ENCODE measurements around the gene COL4A4.
A peak's percentile ranks its signal among the peaks of the same experiment; 100 is the strongest.

The COL4A4 gene

DNA sequence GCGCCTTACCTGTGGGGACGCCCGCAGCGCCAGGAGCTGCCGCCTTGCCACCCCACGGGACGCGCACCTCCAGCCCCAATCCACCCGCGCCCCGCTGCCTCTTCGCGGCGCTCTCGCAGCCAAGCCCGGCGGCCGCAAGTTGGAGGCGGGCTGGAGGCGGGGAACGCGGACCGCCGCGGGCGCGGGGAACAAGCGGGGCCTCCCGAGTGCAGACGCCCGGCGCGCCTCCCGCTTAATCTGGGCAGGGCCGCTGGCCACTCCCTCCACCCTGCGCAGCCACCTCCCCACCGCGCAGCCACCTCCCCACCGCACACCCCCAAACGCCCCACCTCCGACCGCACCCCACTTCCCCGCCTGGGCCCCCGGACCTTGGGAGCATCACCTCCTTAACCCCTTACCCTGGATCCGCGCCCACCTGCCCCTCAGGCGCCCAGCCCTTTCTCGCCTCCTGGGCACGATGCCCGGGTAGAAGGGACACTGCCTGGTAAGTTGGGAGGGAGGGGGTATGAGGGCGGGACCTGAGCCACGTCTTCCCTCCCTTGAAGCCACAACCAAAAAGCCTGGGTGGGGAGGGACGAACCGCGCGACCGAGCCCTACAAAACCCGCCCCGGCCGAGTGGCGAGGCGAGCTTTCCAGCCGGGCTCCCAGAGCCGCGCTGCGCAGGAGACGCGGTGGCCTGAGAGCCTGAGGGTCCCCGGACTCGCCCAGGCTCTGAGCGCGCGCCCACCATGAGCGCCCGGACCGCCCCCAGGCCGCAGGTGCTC is at the start of gene COL4A4, which contains the start of gene COL4A3 (continued):
- TF ChIP-seq, protein P1, sequence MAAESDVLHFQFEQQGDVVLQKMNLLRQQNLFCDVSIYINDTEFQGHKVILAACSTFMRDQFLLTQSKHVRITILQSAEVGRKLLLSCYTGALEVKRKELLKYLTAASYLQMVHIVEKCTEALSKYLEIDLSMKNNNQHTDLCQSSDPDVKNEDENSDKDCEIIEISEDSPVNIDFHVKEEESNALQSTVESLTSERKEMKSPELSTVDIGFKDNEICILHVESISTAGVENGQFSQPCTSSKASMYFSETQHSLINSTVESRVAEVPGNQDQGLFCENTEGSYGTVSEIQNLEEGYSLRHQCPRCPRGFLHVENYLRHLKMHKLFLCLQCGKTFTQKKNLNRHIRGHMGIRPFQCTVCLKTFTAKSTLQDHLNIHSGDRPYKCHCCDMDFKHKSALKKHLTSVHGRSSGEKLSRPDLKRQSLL (tag by site-specific recombination; IDR thresholded peaks at IDR 0.05), result no peak
- TF ChIP-seq ZNF549 (tag by site-specific recombination; IDR thresholded peaks at IDR 0.05) (no peak), ZNF768 (tag by site-specific recombination; IDR thresholded peaks at IDR 0.05) (no peak), YY1 (tag by site-specific recombination; IDR thresholded peaks at IDR 0.05) (no peak), ZNF707 (tag by site-specific recombination; IDR thresholded peaks at IDR 0.05) (no peak), ZNF19 (tag by site-specific recombination; IDR thresholded peaks at IDR 0.05; ENCODE audit: low read depth) (no peak), ZNF221 (tag by site-specific recombination; IDR thresholded peaks at IDR 0.05; ENCODE audit: borderline replicate concordance) (no peak), ZNF843 (tag by site-specific recombination; IDR thresholded peaks at IDR 0.05) (0 out of 2 replicates have a peak, but pooled peaks have one; percentile 30), ZNF664 (tag by site-specific recombination; IDR thresholded peaks at IDR 0.05) (no peak), ZSCAN16 (tag by site-specific recombination; IDR thresholded peaks at IDR 0.05) (no peak), ZNF747 (tag by site-specific recombination; IDR thresholded peaks at IDR 0.05) (no peak), HOXD13 (CRISPR knock-in tag; IDR thresholded peaks at IDR 0.05; ENCODE audit: borderline replicate concordance) (no peak), KLF8 (tag by site-specific recombination; IDR thresholded peaks at IDR 0.05) (peak; percentile 89; the same call in 1 of the 2 replicates), GFI1B (tag by site-specific recombination; IDR thresholded peaks at IDR 0.05) (no peak), ZIC2 (tag by site-specific recombination; IDR thresholded peaks at IDR 0.05) (no peak), ZNF560 (tag by site-specific recombination; IDR thresholded peaks at IDR 0.05; ENCODE audit: borderline replicate concordance) (no peak), ZBTB17 (tag by site-specific recombination; IDR thresholded peaks at IDR 0.05) (no peak), HOXC10 (CRISPR knock-in tag; IDR thresholded peaks at IDR 0.05) (no peak), ZNF404 (tag by site-specific recombination; IDR thresholded peaks at IDR 0.05) (no peak), ZNF510 (tag by site-specific recombination; IDR thresholded peaks at IDR 0.05; ENCODE audit: insufficient replicate concordance) (no peak)
- TF ChIP-seq, protein P2, sequence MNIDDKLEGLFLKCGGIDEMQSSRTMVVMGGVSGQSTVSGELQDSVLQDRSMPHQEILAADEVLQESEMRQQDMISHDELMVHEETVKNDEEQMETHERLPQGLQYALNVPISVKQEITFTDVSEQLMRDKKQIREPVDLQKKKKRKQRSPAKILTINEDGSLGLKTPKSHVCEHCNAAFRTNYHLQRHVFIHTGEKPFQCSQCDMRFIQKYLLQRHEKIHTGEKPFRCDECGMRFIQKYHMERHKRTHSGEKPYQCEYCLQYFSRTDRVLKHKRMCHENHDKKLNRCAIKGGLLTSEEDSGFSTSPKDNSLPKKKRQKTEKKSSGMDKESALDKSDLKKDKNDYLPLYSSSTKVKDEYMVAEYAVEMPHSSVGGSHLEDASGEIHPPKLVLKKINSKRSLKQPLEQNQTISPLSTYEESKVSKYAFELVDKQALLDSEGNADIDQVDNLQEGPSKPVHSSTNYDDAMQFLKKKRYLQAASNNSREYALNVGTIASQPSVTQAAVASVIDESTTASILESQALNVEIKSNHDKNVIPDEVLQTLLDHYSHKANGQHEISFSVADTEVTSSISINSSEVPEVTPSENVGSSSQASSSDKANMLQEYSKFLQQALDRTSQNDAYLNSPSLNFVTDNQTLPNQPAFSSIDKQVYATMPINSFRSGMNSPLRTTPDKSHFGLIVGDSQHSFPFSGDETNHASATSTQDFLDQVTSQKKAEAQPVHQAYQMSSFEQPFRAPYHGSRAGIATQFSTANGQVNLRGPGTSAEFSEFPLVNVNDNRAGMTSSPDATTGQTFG (tag by site-specific recombination; IDR thresholded peaks at IDR 0.05; ENCODE audit: borderline replicate concordance), result no peak
- TF ChIP-seq, protein P3, sequence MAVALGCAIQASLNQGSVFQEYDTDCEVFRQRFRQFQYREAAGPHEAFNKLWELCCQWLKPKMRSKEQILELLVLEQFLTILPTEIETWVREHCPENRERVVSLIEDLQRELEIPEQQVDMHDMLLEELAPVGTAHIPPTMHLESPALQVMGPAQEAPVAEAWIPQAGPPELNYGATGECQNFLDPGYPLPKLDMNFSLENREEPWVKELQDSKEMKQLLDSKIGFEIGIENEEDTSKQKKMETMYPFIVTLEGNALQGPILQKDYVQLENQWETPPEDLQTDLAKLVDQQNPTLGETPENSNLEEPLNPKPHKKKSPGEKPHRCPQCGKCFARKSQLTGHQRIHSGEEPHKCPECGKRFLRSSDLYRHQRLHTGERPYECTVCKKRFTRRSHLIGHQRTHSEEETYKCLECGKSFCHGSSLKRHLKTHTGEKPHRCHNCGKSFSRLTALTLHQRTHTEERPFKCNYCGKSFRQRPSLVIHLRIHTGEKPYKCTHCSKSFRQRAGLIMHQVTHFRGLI (tag by site-specific recombination; IDR thresholded peaks at IDR 0.05), result no peak
- TF ChIP-seq, protein P4, sequence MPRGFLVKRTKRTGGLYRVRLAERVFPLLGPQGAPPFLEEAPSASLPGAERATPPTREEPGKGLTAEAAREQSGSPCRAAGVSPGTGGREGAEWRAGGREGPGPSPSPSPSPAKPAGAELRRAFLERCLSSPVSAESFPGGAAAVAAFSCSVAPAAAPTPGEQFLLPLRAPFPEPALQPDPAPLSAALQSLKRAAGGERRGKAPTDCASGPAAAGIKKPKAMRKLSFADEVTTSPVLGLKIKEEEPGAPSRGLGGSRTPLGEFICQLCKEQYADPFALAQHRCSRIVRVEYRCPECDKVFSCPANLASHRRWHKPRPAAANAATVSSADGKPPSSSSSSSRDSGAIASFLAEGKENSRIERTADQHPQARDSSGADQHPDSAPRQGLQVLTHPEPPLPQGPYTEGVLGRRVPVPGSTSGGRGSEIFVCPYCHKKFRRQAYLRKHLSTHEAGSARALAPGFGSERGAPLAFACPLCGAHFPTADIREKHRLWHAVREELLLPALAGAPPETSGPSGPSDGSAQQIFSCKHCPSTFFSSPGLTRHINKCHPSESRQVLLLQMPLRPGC (tag by site-specific recombination; IDR thresholded peaks at IDR 0.05), result no peak
- TF ChIP-seq, protein P5, sequence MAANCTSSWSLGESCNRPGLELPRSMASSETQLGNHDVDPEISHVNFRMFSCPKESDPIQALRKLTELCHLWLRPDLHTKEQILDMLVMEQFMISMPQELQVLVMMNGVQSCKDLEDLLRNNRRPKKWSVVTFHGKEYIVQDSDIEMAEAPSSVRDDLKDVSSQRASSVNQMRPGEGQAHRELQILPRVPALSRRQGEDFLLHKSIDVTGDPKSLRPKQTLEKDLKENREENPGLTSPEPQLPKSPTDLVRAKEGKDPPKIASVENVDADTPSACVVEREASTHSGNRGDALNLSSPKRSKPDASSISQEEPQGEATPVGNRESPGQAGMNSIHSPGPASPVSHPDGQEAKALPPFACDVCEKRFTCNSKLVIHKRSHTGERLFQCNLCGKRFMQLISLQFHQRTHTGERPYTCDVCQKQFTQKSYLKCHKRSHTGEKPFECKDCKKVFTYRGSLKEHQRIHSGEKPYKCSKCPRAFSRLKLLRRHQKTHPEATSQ (tag by site-specific recombination; IDR thresholded peaks at IDR 0.05), result 0 out of 2 replicates have a peak, but pooled peaks have one; percentile 15
- TF ChIP-seq, protein P6, sequence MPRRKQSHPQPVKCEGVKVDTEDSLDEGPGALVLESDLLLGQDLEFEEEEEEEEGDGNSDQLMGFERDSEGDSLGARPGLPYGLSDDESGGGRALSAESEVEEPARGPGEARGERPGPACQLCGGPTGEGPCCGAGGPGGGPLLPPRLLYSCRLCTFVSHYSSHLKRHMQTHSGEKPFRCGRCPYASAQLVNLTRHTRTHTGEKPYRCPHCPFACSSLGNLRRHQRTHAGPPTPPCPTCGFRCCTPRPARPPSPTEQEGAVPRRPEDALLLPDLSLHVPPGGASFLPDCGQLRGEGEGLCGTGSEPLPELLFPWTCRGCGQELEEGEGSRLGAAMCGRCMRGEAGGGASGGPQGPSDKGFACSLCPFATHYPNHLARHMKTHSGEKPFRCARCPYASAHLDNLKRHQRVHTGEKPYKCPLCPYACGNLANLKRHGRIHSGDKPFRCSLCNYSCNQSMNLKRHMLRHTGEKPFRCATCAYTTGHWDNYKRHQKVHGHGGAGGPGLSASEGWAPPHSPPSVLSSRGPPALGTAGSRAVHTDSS (tag by site-specific recombination; IDR thresholded peaks at IDR 0.05), result no peak
- TF ChIP-seq, protein P7, sequence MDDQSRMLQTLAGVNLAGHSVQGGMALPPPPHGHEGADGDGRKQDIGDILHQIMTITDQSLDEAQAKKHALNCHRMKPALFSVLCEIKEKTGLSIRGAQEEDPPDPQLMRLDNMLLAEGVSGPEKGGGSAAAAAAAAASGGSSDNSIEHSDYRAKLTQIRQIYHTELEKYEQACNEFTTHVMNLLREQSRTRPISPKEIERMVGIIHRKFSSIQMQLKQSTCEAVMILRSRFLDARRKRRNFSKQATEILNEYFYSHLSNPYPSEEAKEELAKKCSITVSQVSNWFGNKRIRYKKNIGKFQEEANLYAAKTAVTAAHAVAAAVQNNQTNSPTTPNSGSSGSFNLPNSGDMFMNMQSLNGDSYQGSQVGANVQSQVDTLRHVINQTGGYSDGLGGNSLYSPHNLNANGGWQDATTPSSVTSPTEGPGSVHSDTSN (CRISPR knock-in tag; IDR thresholded peaks at IDR 0.05), result no peak
- TF ChIP-seq, protein P8, sequence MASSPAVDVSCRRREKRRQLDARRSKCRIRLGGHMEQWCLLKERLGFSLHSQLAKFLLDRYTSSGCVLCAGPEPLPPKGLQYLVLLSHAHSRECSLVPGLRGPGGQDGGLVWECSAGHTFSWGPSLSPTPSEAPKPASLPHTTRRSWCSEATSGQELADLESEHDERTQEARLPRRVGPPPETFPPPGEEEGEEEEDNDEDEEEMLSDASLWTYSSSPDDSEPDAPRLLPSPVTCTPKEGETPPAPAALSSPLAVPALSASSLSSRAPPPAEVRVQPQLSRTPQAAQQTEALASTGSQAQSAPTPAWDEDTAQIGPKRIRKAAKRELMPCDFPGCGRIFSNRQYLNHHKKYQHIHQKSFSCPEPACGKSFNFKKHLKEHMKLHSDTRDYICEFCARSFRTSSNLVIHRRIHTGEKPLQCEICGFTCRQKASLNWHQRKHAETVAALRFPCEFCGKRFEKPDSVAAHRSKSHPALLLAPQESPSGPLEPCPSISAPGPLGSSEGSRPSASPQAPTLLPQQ (tag by site-specific recombination; IDR thresholded peaks at IDR 0.05), result peak; percentile 42; the same call in 1 of the 2 replicates

Data from HEK293 (cell line).